CD14-positive monocyte (primary cell): Measurements from ENCODE around the gene DPH7. TPM values are rescaled to one million over a fixed set of nuclear protein-coding genes. Genes with fewer than 3 reads are reported as not detected.

Experiments used
- DNase-seq, 3 donors: peaks; one replicate each; pipeline ENCODE4 v3.0.0-alpha.2; 2011 to 2022
- H2AFZ ChIP-seq: 2 replicates; pipeline ENCODE4 v1.6.0; 2012; ENCODE audit warnings: mild to moderate bottlenecking, low read depth, low read length, inconsistent platforms; ENCODE audit not compliant: insufficient read depth, poor library complexity, severe bottlenecking
- H3K27ac ChIP-seq, 2 donors: 1 replicate in 1 of 2; 2 replicates in 1 of 2; pipeline ENCODE4 v1.5.1; 2012 to 2013; ENCODE audit warnings: low read length in 2 of 2, control low read depth in 1 of 2, inconsistent platforms in 1 of 2, low read depth in 1 of 2, mild to moderate bottlenecking in 1 of 2
- H3K27me3 ChIP-seq, 2 donors: one replicate each; pipeline versions ENCODE4 v1.6.0 to v1.6.1; 2011 to 2013; ENCODE audit warnings: low read length in 2 of 2; ENCODE audit not compliant: control insufficient read depth in 2 of 2, insufficient read depth in 2 of 2
- H3K36me3 ChIP-seq, 2 donors: replicated peaks in 1 of 2; 1 replicate in 1 of 2; 2 replicates in 1 of 2; pipeline versions ENCODE4 v1.5.1 to v1.6.1; 2012 to 2013; ENCODE audit warnings: low read length in 2 of 2, control low read depth in 1 of 2, inconsistent platforms in 1 of 2, mild to moderate bottlenecking in 1 of 2; ENCODE audit not compliant: insufficient read depth in 2 of 2, control insufficient read depth in 1 of 2
- H3K4me1 ChIP-seq, 2 donors: 1 replicate in 1 of 2; 2 replicates in 1 of 2; pipeline versions ENCODE4 v1.5.1 to v1.6.1; 2012 to 2013; ENCODE audit warnings: low read length in 2 of 2, control low read depth in 1 of 2, inconsistent platforms in 1 of 2, mild to moderate bottlenecking in 1 of 2, moderate library complexity in 1 of 2; ENCODE audit not compliant: insufficient read depth in 2 of 2, control insufficient read depth in 1 of 2
- H3K4me2 ChIP-seq: replicated peaks from 2 replicates; pipeline ENCODE3; 2012; ENCODE audit warnings: low read length, moderate library complexity, mild to moderate bottlenecking; ENCODE audit not compliant: poor library complexity, severe bottlenecking; ENCODE audit errors: extremely low read depth
- H3K4me3 ChIP-seq, 3 experiments: fragments of 200-600 bp in 1 of 3; sonication (generic) in 1 of 3; replicated peaks in 1 of 3; 1 replicate in 2 of 3; 2 replicates in 1 of 3; pipeline ENCODE4 v1.5.1; 2011 to 2013; ENCODE audit warnings: low read length in 3 of 3, mild to moderate bottlenecking in 3 of 3, control low read depth in 2 of 3, low read depth in 2 of 3, inconsistent platforms in 1 of 3, moderate library complexity in 1 of 3
- H3K79me2 ChIP-seq: 2 replicates; pipeline ENCODE4 v1.6.0; 2012; ENCODE audit warnings: mild to moderate bottlenecking, control low read depth, inconsistent platforms, low read length, moderate library complexity; ENCODE audit not compliant: insufficient read depth
- H3K9ac ChIP-seq: 2 replicates; pipeline ENCODE4 v1.6.0; 2017; ENCODE audit warnings: low read length, mild to moderate bottlenecking; ENCODE audit not compliant: insufficient read depth, poor library complexity, severe bottlenecking
- H3K9me3 ChIP-seq, 2 donors: replicated peaks in 1 of 2; 1 replicate in 1 of 2; 2 replicates in 1 of 2; pipeline versions ENCODE4 v1.5.1 to v1.6.1; 2012 to 2013; ENCODE audit warnings: low read length in 2 of 2, control low read depth in 1 of 2; ENCODE audit not compliant: control insufficient read depth in 1 of 2, insufficient read depth in 1 of 2
- H4K20me1 ChIP-seq: 2 replicates; pipeline ENCODE4 v1.6.0; 2012; ENCODE audit warnings: mild to moderate bottlenecking, low read length, control low read depth, moderate library complexity; ENCODE audit not compliant: insufficient read depth
- H3K27ac Mint-ChIP-seq, 7 donors: one replicate each; pipeline ENCODE4 v1.8.0; 2020; ENCODE audit warnings: mild to moderate bottlenecking in 7 of 7, mixed read lengths in 7 of 7, moderate library complexity in 6 of 7, inconsistent platforms in 2 of 7
- H3K27me3 Mint-ChIP-seq, 3 donors: one replicate each; pipeline ENCODE4 v1.8.0; 2021 to 2022; ENCODE audit warnings: low read depth in 3 of 3, mild to moderate bottlenecking in 3 of 3, mixed read lengths in 3 of 3, moderate library complexity in 3 of 3, inconsistent platforms in 1 of 3
- H3K36me3 Mint-ChIP-seq, 2 donors: one replicate each; pipeline ENCODE4 v1.8.0; 2020; ENCODE audit warnings: mixed read lengths in 2 of 2, inconsistent platforms in 1 of 2, mild to moderate bottlenecking in 1 of 2
- H3K4me1 Mint-ChIP-seq: one replicate; pipeline ENCODE4 v1.8.0; 2020; ENCODE audit warnings: mild to moderate bottlenecking, mixed read lengths
- H3K4me3 Mint-ChIP-seq, 2 donors: one replicate each; pipeline ENCODE4 v1.8.0; 2020; ENCODE audit warnings: mild to moderate bottlenecking in 2 of 2, mixed read lengths in 2 of 2, moderate library complexity in 1 of 2
- H3K9me3 Mint-ChIP-seq, 7 donors: one replicate each; pipeline ENCODE4 v1.8.0; 2020 to 2022; ENCODE audit warnings: mixed read lengths in 7 of 7, mild to moderate bottlenecking in 6 of 7, moderate library complexity in 6 of 7, inconsistent platforms in 2 of 7
- WGBS: methylation state at CpG from one replicate; pipeline ENCODE4 v1.1.5; 2013; ENCODE audit warnings: missing lambda C conversion rate; ENCODE audit not compliant: insufficient coverage; 5-methylcytosine and 5-hydroxymethylcytosine counted together
- intact Hi-C, 2 donors: fragments of 100-400 bp; cut with micrococcal nuclease; formaldehyde crosslinking; loops; one replicate each; pipeline versions ENCODE4 v1.15.0 to v1.15.1; 2023
- polyA plus RNA-seq, 3 donors: library from polyadenylated mRNA; depleted of rRNA in 1 of 3; unstranded in 2 of 3; stranded (reverse) in 1 of 3; fragments of 300-500 nt in 2 of 3; fragments of >200 nt in 1 of 3; fragmentation: Illumina TruSeq in 2 of 3; gene quantifications; 1 replicate in 2 of 3; 2 replicates in 1 of 3; pipeline ENCODE4 v1.2.3, GENCODE V29; 2012 to 2021
- TF ChIP-seq, protein P1 (sequence below): fragments of 200-600 bp; IDR thresholded peaks from one replicate; pipeline ENCODE4 v1.8.0; 2022; ENCODE audit warnings: antibody characterized with exemption, mild to moderate bottlenecking

The DPH7 gene
- polyA plus RNA-seq, 3 donors, result 13.1 to 45.6 (median 14.2) TPM

DNA sequence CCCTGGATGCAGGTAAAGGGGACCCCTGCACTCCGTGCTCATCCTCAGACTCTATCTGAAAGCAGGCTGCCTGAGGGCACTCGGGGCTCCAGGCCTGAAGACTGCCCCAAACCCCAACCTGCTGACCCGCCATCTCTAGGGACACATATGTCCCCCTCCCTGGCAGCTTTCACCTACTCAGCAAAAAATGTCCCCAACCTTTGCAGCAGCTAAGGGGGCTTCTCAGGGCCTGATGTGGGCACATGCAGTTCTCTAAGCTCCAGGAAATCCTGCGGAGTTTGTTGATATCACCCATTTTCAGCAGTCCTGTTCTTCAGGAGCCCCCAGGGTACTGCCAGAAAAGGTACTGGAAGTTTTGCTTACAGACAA, 2.2 kb upstream of the DPH7 start:
- Mint-ChIP-seq H3K27ac (no peak overlapping the region), H3K4me1 (peaks cover 23% of the 10 kb centered on the region), H3K36me3 (peaks cover 31 to 41% of the 10 kb centered on the region in 2 donors), H3K27me3 (peaks cover 0 to 2% (median 0%) of the 10 kb centered on the region in 3 donors), H3K4me3 (no peak overlapping the region), H3K9me3 (no peaks in the 10 kb centered on the region)
- H3K4me1 ChIP-seq, result peaks cover 17 to 30% of the 10 kb centered on the region in 2 donors
- H3K9ac ChIP-seq, result no peak overlapping the region
- H3K9me3 ChIP-seq, result no peaks in the 10 kb centered on the region
- H3K27ac ChIP-seq, result no peak overlapping the region
- WGBS, result 100% methylated on average over 4 of the region's 4 CpGs
- no peak for DNase-seq
- H3K4me3 ChIP-seq, result no peak overlapping the region
- H3K79me2 ChIP-seq, result peaks cover 24% of the 10 kb centered on the region
- no peak overlapping the region for H2AFZ ChIP-seq
- no peak overlapping the region for H3K4me2 ChIP-seq
- no peaks in the 10 kb centered on the region for H3K27me3 ChIP-seq
- H3K36me3 ChIP-seq, result peaks cover 15 to 34% of the 10 kb centered on the region in 2 donors
- H4K20me1 ChIP-seq, result peaks cover 15% of the 10 kb centered on the region
- intact Hi-C loops, result no loop called here
- TF ChIP-seq, protein P1, sequence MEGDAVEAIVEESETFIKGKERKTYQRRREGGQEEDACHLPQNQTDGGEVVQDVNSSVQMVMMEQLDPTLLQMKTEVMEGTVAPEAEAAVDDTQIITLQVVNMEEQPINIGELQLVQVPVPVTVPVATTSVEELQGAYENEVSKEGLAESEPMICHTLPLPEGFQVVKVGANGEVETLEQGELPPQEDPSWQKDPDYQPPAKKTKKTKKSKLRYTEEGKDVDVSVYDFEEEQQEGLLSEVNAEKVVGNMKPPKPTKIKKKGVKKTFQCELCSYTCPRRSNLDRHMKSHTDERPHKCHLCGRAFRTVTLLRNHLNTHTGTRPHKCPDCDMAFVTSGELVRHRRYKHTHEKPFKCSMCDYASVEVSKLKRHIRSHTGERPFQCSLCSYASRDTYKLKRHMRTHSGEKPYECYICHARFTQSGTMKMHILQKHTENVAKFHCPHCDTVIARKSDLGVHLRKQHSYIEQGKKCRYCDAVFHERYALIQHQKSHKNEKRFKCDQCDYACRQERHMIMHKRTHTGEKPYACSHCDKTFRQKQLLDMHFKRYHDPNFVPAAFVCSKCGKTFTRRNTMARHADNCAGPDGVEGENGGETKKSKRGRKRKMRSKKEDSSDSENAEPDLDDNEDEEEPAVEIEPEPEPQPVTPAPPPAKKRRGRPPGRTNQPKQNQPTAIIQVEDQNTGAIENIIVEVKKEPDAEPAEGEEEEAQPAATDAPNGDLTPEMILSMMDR, result no peak

- Mint-ChIP-seq H3K4me3 (no peak overlapping the region), H3K4me1 (peaks cover 29% of the 10 kb centered on the region), H3K27me3 (peaks cover 0 to 2% (median 0%) of the 10 kb centered on the region in 3 donors), H3K9me3 (no peaks in the 10 kb centered on the region), H3K36me3 (peaks cover 34 to 41% of the 10 kb centered on the region in 2 donors), H3K27ac (no peak overlapping the region)
- Histone ChIP-seq H3K36me3 (peaks cover 15 to 34% of the 10 kb centered on the region in 2 donors), H3K4me3 (no peak overlapping the region), H3K4me1 (peaks cover 17 to 31% of the 10 kb centered on the region in 2 donors), H4K20me1 (peaks cover 21% of the 10 kb centered on the region), H3K27ac (no peak overlapping the region), H2AFZ (no peak overlapping the region), H3K9me3 (no peaks in the 10 kb centered on the region), H3K9ac (no peak overlapping the region), H3K4me2 (no peak overlapping the region), H3K27me3 (no peaks in the 10 kb centered on the region), H3K79me2 (peaks cover 30% of the 10 kb centered on the region)
- WGBS, result 82% methylated on average over 19 of the region's 23 CpGs
- TF ChIP-seq, protein P1, result no peak
- intact Hi-C loops, result no loop called here
- no peak for DNase-seq
Observed at GRCh38 chr9:137580209-137580953, 1.7 kb upstream of the DPH7 start.
